Measurements from ENCODE around the gene SCARF2.

DNA sequence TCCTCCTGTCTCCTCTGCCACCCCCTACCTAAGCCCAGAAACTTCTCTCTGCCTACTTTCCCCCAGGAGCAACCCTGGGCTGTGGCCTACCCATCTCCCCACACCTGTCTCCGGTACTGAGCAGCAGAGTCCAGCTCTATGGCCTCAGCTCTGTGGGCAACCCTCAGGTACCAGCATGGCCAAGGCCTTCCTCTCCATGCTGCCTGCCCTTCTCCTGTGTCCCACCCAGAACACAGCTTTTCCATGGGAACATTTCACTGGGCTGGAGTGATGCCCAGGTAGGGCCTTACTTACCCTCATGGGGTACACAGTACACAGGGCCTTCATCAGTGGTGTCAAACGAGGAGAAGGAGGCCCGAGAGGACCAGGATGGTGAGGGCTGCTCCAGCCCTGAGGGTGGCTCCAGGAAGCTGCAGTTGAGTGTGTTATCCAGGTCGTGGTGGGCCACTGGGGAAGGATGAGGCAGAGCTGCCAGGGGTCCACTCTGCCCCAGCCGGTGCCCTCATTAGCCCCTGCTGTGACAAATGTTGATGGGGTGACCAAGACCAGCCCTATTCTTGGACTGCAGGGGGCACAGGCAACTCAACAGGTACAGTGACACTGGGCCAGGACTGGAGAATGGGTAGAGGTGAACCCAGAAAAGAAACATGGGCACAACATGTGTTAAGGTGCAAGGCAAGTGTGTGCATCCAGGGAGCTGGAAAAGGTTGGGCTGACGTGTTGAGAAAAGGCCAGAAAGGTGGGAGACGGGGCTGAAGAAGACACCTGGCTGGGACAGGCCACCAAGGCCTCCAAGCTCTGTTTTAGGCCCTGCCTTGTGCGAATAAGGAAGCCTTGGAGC, 10.3 kb downstream of the SCARF2 start:
- TF ChIP-seq, protein P1, sequence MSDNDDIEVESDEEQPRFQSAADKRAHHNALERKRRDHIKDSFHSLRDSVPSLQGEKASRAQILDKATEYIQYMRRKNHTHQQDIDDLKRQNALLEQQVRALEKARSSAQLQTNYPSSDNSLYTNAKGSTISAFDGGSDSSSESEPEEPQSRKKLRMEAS (IDR thresholded peaks at IDR 0.05) = no peak
- TF ChIP-seq SP5 (CRISPR knock-in tag; IDR thresholded peaks at IDR 0.05; ENCODE audit: borderline replicate concordance, low read depth) (no peak), TBP (CRISPR knock-in tag; IDR thresholded peaks at IDR 0.05) (no peak), PHF8 (CRISPR knock-in tag; IDR thresholded peaks at IDR 0.05) (no peak), ZSCAN29 (CRISPR knock-in tag; conservative IDR thresholded peaks at IDR 0.05) (no peak), RBM39 (IDR thresholded peaks at IDR 0.05; ENCODE audit: low read depth, low read length, poor library complexity, severe bottlenecking) (no peak)
- TF ChIP-seq, protein P2, sequence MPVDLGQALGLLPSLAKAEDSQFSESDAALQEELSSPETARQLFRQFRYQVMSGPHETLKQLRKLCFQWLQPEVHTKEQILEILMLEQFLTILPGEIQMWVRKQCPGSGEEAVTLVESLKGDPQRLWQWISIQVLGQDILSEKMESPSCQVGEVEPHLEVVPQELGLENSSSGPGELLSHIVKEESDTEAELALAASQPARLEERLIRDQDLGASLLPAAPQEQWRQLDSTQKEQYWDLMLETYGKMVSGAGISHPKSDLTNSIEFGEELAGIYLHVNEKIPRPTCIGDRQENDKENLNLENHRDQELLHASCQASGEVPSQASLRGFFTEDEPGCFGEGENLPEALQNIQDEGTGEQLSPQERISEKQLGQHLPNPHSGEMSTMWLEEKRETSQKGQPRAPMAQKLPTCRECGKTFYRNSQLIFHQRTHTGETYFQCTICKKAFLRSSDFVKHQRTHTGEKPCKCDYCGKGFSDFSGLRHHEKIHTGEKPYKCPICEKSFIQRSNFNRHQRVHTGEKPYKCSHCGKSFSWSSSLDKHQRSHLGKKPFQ (CRISPR knock-in tag; IDR thresholded peaks at IDR 0.05; ENCODE audit: insufficient replicate concordance) = no peak

Measured in HepG2 (cell line).